Prostate gland (tissue), 2 donors: ENCODE results near the gene GABARAP.

ENCODE experiments used
- CTCF ChIP-seq, 4 experiments: fragments of 200-600 bp in 2 of 4; fragments of 450-650 bp in 2 of 4; sonication (generic) in 2 of 4; IDR thresholded peaks; 1 replicate in 3 of 4; 2 replicates in 1 of 4; pipeline ENCODE4 v1.5.1; 2016 to 2019; ENCODE audit warnings: antibody characterized with exemption in 4 of 4, mild to moderate bottlenecking in 2 of 4, moderate library complexity in 2 of 4
- POLR2A ChIP-seq: fragments of 450-650 bp; IDR thresholded peaks from one replicate; pipeline ENCODE4 v1.6.1; 2016; ENCODE audit warnings: antibody characterized with exemption, mild to moderate bottlenecking

DNA sequence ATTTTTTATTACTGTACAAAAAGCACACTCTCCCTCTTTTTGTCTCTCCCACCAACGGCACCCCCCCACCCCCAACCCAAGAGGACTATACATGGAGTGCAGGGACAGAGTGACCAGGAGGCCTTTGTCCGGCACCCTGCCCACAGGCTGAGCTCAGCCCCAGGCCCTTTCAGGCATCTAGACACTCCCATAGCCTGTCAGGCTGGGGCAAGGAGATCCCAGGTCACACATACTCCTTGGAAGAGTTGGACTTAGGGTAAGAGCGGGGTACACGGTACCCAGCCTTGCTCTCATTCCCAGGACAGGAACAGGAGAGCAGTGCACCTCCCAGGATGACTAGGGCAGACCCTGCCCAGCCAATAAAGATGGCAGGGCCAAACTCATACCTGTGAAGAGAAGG, 17.9 kb upstream of the GABARAP start:
- no peak for TF ChIP-seq CTCF (IDR thresholded peaks at IDR 0.05)
- no peak for TF ChIP-seq POLR2A
